GM12891 (cell line): Measurements from ENCODE around the gene C3orf80.

Source experiments
- PAX5 ChIP-seq: IDR thresholded peaks from 2 replicates; pipeline ENCODE4 v1.6.1; 2011; ENCODE audit warnings: low read length, moderate library complexity, mild to moderate bottlenecking; ENCODE audit not compliant: insufficient read depth, severe bottlenecking
- POLR2A ChIP-seq: IDR thresholded peaks from 2 replicates; pipeline ENCODE4 v1.6.1; 2011; ENCODE audit warnings: low read depth, low read length, control low read depth
- POLR2AphosphoS5 ChIP-seq: IDR thresholded peaks from 2 replicates; pipeline ENCODE4 v1.6.1; 2011; ENCODE audit warnings: low read depth, low read length, control low read depth
- POU2F2 ChIP-seq: IDR thresholded peaks from 2 replicates; pipeline ENCODE4 v1.6.1; 2011; ENCODE audit warnings: low read depth, mild to moderate bottlenecking, control low read depth, low read length, moderate library complexity
- SPI1 ChIP-seq: IDR thresholded peaks from 2 replicates; pipeline ENCODE4 v1.6.1; 2011; ENCODE audit warnings: low read depth, low read length, control low read depth
- TAF1 ChIP-seq: IDR thresholded peaks from 2 replicates; pipeline ENCODE4 v1.6.1; 2011; ENCODE audit warnings: low read depth, low read length, control low read depth

DNA sequence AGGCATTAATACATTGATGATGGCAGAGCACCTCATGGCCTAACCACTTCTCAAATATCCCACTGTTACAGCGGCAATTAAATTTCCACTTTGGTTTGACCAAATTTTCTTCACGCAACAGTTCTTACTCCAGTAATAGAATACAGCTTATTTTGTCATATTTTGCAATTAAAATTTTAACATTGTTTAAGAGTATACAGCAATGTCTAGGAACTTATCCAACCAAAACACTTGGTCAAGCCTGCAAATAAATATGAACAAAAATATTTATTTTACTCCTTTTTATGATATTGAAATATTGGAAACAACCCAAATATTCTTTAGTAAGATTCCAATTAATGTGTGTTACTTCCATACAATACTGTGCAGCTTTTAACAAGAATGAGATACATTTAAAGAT, 45.3 kb upstream of the C3orf80 start:
- TF ChIP-seq PAX5 (no peak), POLR2A (no peak), TAF1 (no peak), POLR2AphosphoS5 (no peak), POU2F2 (no peak), SPI1 (no peak)
